ENCODE data around the gene ZNF354C.

GRCh38 chr5:179120421-179120861, 60.3 kb downstream of the ZNF354C start:
- TF ChIP-seq POLR2A (IDR thresholded peaks at IDR 0.05): no peak
- TF ChIP-seq, protein P1, sequence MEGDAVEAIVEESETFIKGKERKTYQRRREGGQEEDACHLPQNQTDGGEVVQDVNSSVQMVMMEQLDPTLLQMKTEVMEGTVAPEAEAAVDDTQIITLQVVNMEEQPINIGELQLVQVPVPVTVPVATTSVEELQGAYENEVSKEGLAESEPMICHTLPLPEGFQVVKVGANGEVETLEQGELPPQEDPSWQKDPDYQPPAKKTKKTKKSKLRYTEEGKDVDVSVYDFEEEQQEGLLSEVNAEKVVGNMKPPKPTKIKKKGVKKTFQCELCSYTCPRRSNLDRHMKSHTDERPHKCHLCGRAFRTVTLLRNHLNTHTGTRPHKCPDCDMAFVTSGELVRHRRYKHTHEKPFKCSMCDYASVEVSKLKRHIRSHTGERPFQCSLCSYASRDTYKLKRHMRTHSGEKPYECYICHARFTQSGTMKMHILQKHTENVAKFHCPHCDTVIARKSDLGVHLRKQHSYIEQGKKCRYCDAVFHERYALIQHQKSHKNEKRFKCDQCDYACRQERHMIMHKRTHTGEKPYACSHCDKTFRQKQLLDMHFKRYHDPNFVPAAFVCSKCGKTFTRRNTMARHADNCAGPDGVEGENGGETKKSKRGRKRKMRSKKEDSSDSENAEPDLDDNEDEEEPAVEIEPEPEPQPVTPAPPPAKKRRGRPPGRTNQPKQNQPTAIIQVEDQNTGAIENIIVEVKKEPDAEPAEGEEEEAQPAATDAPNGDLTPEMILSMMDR (IDR thresholded peaks at IDR 0.05): no peak
